ENCODE data around the gene MCF2. TPM values are rescaled to one million over a fixed set of nuclear protein-coding genes. Genes with fewer than 3 reads are reported as not detected.

Gene MCF2
- total RNA-seq, 1 experiment from 2014 or later = not detected

- no peaks in the 10 kb centered on the region for H3K4me1 ChIP-seq (ENCODE audit: insufficient read depth, low read length)
- H3K36me3 ChIP-seq (ENCODE audit: low read depth, low read length) = no peaks in the 10 kb centered on the region
- H3F3A ChIP-seq (ENCODE audit: low read length, unreplicated experiment) = no peaks in the 10 kb centered on the region
- H3K79me2 ChIP-seq (ENCODE audit: low read length) = no peaks in the 10 kb centered on the region
- H3K27ac ChIP-seq (ENCODE audit: low read length) = no peak overlapping the region
- DNase-seq = no peak
- no peak overlapping the region for H2AFZ ChIP-seq (ENCODE audit: low read length)
- H3K9me3 ChIP-seq (ENCODE audit: low read length) = no peaks in the 10 kb centered on the region
- POLR2A ChIA-PET (ENCODE audit: unreplicated experiment) = no interaction called here
- CTCF ChIA-PET = no interaction called here
- ATAC-seq = no peak
- BruUV-seq (replicated peaks) = no TSS peak
- H3K27me3 ChIP-seq (ENCODE audit: low read length) = peaks cover 23% of the 10 kb centered on the region; the same call in 1 of the 2 replicates
- no peaks in the 10 kb centered on the region for H3K9me2 ChIP-seq (replicated peaks; ENCODE audit: low read length)
- no peaks in the 10 kb centered on the region for H4K20me1 ChIP-seq (ENCODE audit: low read length)
- H3K4me2 ChIP-seq (ENCODE audit: low read length) = no peak overlapping the region
- TF ChIP-seq EZH2phosphoT487 (IDR thresholded peaks at IDR 0.05; ENCODE audit: borderline replicate concordance, low read length) = no peak
- TF ChIP-seq EZH2 (IDR thresholded peaks at IDR 0.05; ENCODE audit: low read length, unreplicated experiment) = no peak
- TF ChIP-seq CTCF (conservative IDR thresholded peaks at IDR 0.05; ENCODE audit: low read depth, low read length) = no peak
- no peak overlapping the region for H3K9ac ChIP-seq (ENCODE audit: low read length)
- intact Hi-C loops (cut with micrococcal nuclease) = no loop called here
- no peak overlapping the region for H3K4me3 ChIP-seq (ENCODE audit: low read length)
These were observed 27.6 kb downstream of the MCF2 start for GRCh38 chrX:139680356-139680755.

GRCh38 chrX:139647597-139647996 is 60.4 kb downstream of the MCF2 start:
- H3K27ac ChIP-seq (ENCODE audit: low read length) = no peak overlapping the region
- TF ChIP-seq EZH2 (IDR thresholded peaks at IDR 0.05; ENCODE audit: low read length, unreplicated experiment) = no peak
- no peak for TF ChIP-seq CTCF (conservative IDR thresholded peaks at IDR 0.05; ENCODE audit: low read depth, low read length)
- no peak for TF ChIP-seq EZH2phosphoT487 (IDR thresholded peaks at IDR 0.05; ENCODE audit: borderline replicate concordance, low read length)
- no peaks in the 10 kb centered on the region for H3K79me2 ChIP-seq (ENCODE audit: low read length)
- DNase-seq = no peak
- no peaks in the 10 kb centered on the region for H3K9me3 ChIP-seq (ENCODE audit: low read length)
- H3K9me2 ChIP-seq (replicated peaks; ENCODE audit: low read length) = no peaks in the 10 kb centered on the region
- peaks cover 33% of the 10 kb centered on the region; the same call in 1 of the 2 replicates for H3K27me3 ChIP-seq (ENCODE audit: low read length)
- H3K4me3 ChIP-seq (ENCODE audit: low read length) = no peak overlapping the region
- CTCF ChIA-PET = no interaction called here
- no peaks in the 10 kb centered on the region for H3K4me1 ChIP-seq (ENCODE audit: insufficient read depth, low read length)
- H3F3A ChIP-seq (ENCODE audit: low read length, unreplicated experiment) = no peaks in the 10 kb centered on the region
- H3K4me2 ChIP-seq (ENCODE audit: low read length) = no peak overlapping the region
- H3K36me3 ChIP-seq (ENCODE audit: low read depth, low read length) = no peaks in the 10 kb centered on the region
- POLR2A ChIA-PET (ENCODE audit: unreplicated experiment) = no interaction called here
- intact Hi-C loops (cut with micrococcal nuclease) = no loop called here
- no peak overlapping the region for H2AFZ ChIP-seq (ENCODE audit: low read length)
- no peaks in the 10 kb centered on the region for H4K20me1 ChIP-seq (ENCODE audit: low read length)
- no TSS peak for BruUV-seq (replicated peaks)
- H3K9ac ChIP-seq (ENCODE audit: low read length) = no peak overlapping the region
- ATAC-seq = no peak

GRCh38 chrX:139642241-139642927 is 65.6 kb downstream of the MCF2 start:
- H3K4me1 ChIP-seq (ENCODE audit: insufficient read depth, low read length) = no peaks in the 10 kb centered on the region
- no peaks in the 10 kb centered on the region for H3K9me2 ChIP-seq (replicated peaks; ENCODE audit: low read length)
- peaks cover 33% of the 10 kb centered on the region; the same call in 1 of the 2 replicates for H3K27me3 ChIP-seq (ENCODE audit: low read length)
- H3K27ac ChIP-seq (ENCODE audit: low read length) = no peak overlapping the region
- H3K4me3 ChIP-seq (ENCODE audit: low read length) = no peak overlapping the region
- ATAC-seq (no peak), DNase-seq (no peak)
- no peaks in the 10 kb centered on the region for H3K36me3 ChIP-seq (ENCODE audit: low read depth, low read length)
- TF ChIP-seq EZH2phosphoT487 (IDR thresholded peaks at IDR 0.05; ENCODE audit: borderline replicate concordance, low read length) (no peak), CTCF (conservative IDR thresholded peaks at IDR 0.05; ENCODE audit: low read depth, low read length) (no peak), EZH2 (IDR thresholded peaks at IDR 0.05; ENCODE audit: low read length, unreplicated experiment) (no peak)
- H3F3A ChIP-seq (ENCODE audit: low read length, unreplicated experiment) = no peaks in the 10 kb centered on the region
- H3K9me3 ChIP-seq (ENCODE audit: low read length) = no peaks in the 10 kb centered on the region
- H3K79me2 ChIP-seq (ENCODE audit: low read length) = no peaks in the 10 kb centered on the region
- no peak overlapping the region for H3K4me2 ChIP-seq (ENCODE audit: low read length)
- no peak overlapping the region for H2AFZ ChIP-seq (ENCODE audit: low read length)
- no peaks in the 10 kb centered on the region for H4K20me1 ChIP-seq (ENCODE audit: low read length)
- CTCF ChIA-PET = no interaction called here
- intact Hi-C loops (cut with micrococcal nuclease) = no loop called here
- no TSS peak for BruUV-seq (replicated peaks)
- POLR2A ChIA-PET (ENCODE audit: unreplicated experiment) = no interaction called here
- H3K9ac ChIP-seq (ENCODE audit: low read length) = no peak overlapping the region

Measured in PC-3 (cell line).